Measurements from ENCODE around the gene SLC22A5.

DNA sequence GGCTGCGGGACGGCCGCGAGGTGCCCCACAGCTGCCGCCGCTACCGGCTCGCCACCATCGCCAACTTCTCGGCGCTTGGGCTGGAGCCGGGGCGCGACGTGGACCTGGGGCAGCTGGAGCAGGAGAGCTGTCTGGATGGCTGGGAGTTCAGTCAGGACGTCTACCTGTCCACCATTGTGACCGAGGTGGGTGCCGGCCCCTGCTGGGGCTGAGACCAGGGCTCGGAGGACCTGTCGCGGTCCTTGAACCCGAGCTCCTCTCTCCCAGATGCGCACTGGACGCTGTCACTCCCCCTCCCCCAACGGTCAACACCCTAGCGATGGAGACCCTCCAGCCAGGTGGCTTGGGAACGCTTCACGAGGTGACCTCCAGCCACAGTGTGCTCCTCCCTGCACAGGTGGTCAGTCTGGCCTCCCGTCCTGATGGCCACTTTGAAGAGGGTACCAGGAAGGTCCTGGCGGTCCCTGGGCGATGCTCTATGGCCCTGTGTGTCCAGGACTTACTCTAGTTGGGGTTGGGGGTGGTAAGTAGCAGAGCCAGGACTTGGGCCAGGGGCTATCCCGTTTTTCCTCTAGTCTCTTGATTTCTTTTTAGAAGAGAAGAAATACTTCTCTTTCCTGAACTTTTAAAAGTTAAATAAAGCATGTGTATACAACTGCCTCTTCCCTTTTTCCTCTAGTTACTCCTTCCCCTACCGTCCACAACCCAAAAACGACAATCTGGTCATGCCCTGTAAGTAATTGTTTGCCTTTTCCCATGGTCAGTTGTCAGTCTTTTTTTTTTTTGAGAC lies 866 bp downstream of the SLC22A5 start:
- TF ChIP-seq, protein P1, sequence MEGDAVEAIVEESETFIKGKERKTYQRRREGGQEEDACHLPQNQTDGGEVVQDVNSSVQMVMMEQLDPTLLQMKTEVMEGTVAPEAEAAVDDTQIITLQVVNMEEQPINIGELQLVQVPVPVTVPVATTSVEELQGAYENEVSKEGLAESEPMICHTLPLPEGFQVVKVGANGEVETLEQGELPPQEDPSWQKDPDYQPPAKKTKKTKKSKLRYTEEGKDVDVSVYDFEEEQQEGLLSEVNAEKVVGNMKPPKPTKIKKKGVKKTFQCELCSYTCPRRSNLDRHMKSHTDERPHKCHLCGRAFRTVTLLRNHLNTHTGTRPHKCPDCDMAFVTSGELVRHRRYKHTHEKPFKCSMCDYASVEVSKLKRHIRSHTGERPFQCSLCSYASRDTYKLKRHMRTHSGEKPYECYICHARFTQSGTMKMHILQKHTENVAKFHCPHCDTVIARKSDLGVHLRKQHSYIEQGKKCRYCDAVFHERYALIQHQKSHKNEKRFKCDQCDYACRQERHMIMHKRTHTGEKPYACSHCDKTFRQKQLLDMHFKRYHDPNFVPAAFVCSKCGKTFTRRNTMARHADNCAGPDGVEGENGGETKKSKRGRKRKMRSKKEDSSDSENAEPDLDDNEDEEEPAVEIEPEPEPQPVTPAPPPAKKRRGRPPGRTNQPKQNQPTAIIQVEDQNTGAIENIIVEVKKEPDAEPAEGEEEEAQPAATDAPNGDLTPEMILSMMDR (IDR thresholded peaks at IDR 0.05; ENCODE audit: low read length), result no peak
- TF ChIP-seq EZH2 (optimal IDR thresholded peaks at IDR 0.05; ENCODE audit: low read depth, low read length), result no peak
- no peak for TF ChIP-seq EZH2phosphoT487 (IDR thresholded peaks at IDR 0.05; ENCODE audit: low read length)

All from MM.1S (cell line).